Activated T-helper 1 cell treated with anti-CD3 and anti-CD28 coated beads, Interleukin-2, amount 50 U/mL, for 16 hours (primary cell): ENCODE results near the gene TNS1.

Source experiments
- DNase-seq, 2 donors: peaks; one replicate each; pipeline ENCODE4 v3.0.0-alpha.2; 2020; ENCODE audit warnings: low read depth in 1 of 2, low spot score in 1 of 2

The TNS1 gene

GRCh38 chr2:217958206-217958883, 44.5 kb downstream of the TNS1 start:
- DNase-seq, result no peak

- no peak for DNase-seq
Observed at GRCh38 chr2:217956586-217957457, 46.0 kb downstream of the TNS1 start.

GRCh38 chr2:217955881-217956493, 46.8 kb downstream of the TNS1 start:
- DNase-seq, result no peak

GRCh38 chr2:217954971-217955740, 47.6 kb downstream of the TNS1 start:
- DNase-seq, result no peak

- no peak for DNase-seq
Observed at GRCh38 chr2:217954469-217954868, 48.3 kb downstream of the TNS1 start.

GRCh38 chr2:217954051-217954450, 48.7 kb downstream of the TNS1 start:
- no peak for DNase-seq

GRCh38 chr2:217953531-217953932, 49.3 kb downstream of the TNS1 start:
- no peak for DNase-seq

- no peak for DNase-seq
Observed at GRCh38 chr2:217953011-217953481, 49.7 kb downstream of the TNS1 start.

- DNase-seq, result no peak
Observed at GRCh38 chr2:217952409-217952808, 50.4 kb downstream of the TNS1 start.

- DNase-seq, result no peak
Observed at GRCh38 chr2:217951521-217952247, 51.1 kb downstream of the TNS1 start.

- DNase-seq, result no peak
Observed at GRCh38 chr2:217951091-217951490, 51.7 kb downstream of the TNS1 start.

- no peak for DNase-seq
Observed at GRCh38 chr2:217950401-217950871, 52.4 kb downstream of the TNS1 start.

GRCh38 chr2:217949447-217949846, 53.3 kb downstream of the TNS1 start:
- DNase-seq, result no peak

- no peak for DNase-seq
Observed at GRCh38 chr2:217948897-217949296, 53.9 kb downstream of the TNS1 start.

GRCh38 chr2:217948351-217948791, 54.4 kb downstream of the TNS1 start:
- no peak for DNase-seq

GRCh38 chr2:217947383-217948350, 55.1 kb downstream of the TNS1 start:
- DNase-seq, result no peak

- DNase-seq, result no peak
Observed at GRCh38 chr2:217946051-217946450, 56.7 kb downstream of the TNS1 start.

- no peak for DNase-seq
Observed at GRCh38 chr2:217945530-217945929, 57.3 kb downstream of the TNS1 start.

GRCh38 chr2:217944923-217945322, 57.9 kb downstream of the TNS1 start:
- DNase-seq, result no peak
